H1 (cell line): ENCODE data around the gene LHX5. TPM values are rescaled to one million over a fixed set of nuclear protein-coding genes. Genes with fewer than 3 reads are reported as not detected.
A peak's percentile ranks its signal among the peaks of the same experiment; 100 is the strongest.

Source experiments
- ASH2L ChIP-seq: fragments of 200-600, 300-600 bp; sonication (generic); IDR thresholded peaks from one replicate; pipeline ENCODE4 v1.7.1; 2017; ENCODE audit warnings: low read length
- BRCA1 ChIP-seq: IDR thresholded peaks from 2 replicates; pipeline ENCODE4 v1.6.1; 2012; ENCODE audit warnings: low read depth, low read length, improper control_type of control experiment
- CBX8 ChIP-seq: fragments of 300-800, 300-1000 bp; sonication (generic); IDR thresholded peaks from 2 replicates; pipeline ENCODE4 v1.7.1; 2016; ENCODE audit warnings: low read depth, low read length, borderline replicate concordance
- CEBPB ChIP-seq: IDR thresholded peaks from 2 replicates; pipeline ENCODE4 v1.6.1; 2012; ENCODE audit warnings: low read depth, low read length
- CHD2 ChIP-seq: IDR thresholded peaks from 2 replicates; pipeline ENCODE4 v1.6.1; 2012; ENCODE audit warnings: low read length, improper control_type of control experiment
- CTBP2 ChIP-seq: IDR thresholded peaks from 2 replicates; pipeline ENCODE4 v1.7.0; 2011; ENCODE audit warnings: borderline replicate concordance, mild to moderate bottlenecking, moderate library complexity, mixed read lengths, low read length; ENCODE audit not compliant: insufficient read depth, insufficient read length
- EZH2 ChIP-seq: fragments of 200-600 bp; sonication (generic); IDR thresholded peaks from 2 replicates; pipeline ENCODE4 v1.7.1; 2012; ENCODE audit warnings: low read depth, mild to moderate bottlenecking, moderate library complexity, low read length, inconsistent platforms; ENCODE audit not compliant: severe bottlenecking
- PHF8 ChIP-seq: fragments of 200-600 bp; sonication (generic); conservative IDR thresholded peaks from 2 replicates; pipeline ENCODE4 v1.7.1; 2012; ENCODE audit warnings: low read depth, mild to moderate bottlenecking, inconsistent platforms, low read length, moderate library complexity
- POLR2AphosphoS5 ChIP-seq: IDR thresholded peaks from 2 replicates; pipeline ENCODE4 v1.6.1; 2011; ENCODE audit warnings: low read depth, low read length
- RBBP5 ChIP-seq: IDR thresholded peaks from 2 replicates; pipeline ENCODE4 v1.7.1; 2012; ENCODE audit warnings: low read depth, mild to moderate bottlenecking, inconsistent platforms, low read length, moderate library complexity, borderline replicate concordance
- RFX5 ChIP-seq: IDR thresholded peaks from 2 replicates; pipeline ENCODE4 v1.6.1; 2011; ENCODE audit warnings: low read depth, low read length, improper control_type of control experiment, borderline replicate concordance
- RNF2 ChIP-seq: fragments of 200-900, 300-1000 bp; sonication (generic); IDR thresholded peaks from 2 replicates; pipeline ENCODE4 v1.7.1; 2016; ENCODE audit warnings: borderline replicate concordance, low read depth, mild to moderate bottlenecking, antibody characterized with exemption, low read length; ENCODE audit not compliant: poor library complexity, severe bottlenecking; ENCODE audit errors: missing control alignments
- RXRA ChIP-seq: IDR thresholded peaks from 2 replicates; pipeline ENCODE4 v1.6.1; 2011; ENCODE audit warnings: low read depth, mild to moderate bottlenecking, low read length, moderate library complexity; ENCODE audit not compliant: insufficient read depth
- SUZ12 ChIP-seq: fragments of 200-600 bp; sonication (generic); IDR thresholded peaks from 2 replicates; pipeline ENCODE4 v1.6.1; 2012; ENCODE audit warnings: mild to moderate bottlenecking, inconsistent platforms, low read length, moderate library complexity, mixed read lengths
- TAF1 ChIP-seq: IDR thresholded peaks from 2 replicates; pipeline ENCODE4 v1.6.1; 2011; ENCODE audit warnings: mild to moderate bottlenecking, low read depth, low read length
- TBP ChIP-seq: IDR thresholded peaks from 2 replicates; pipeline ENCODE4 v1.6.1; 2011; ENCODE audit warnings: low read depth, low read length, improper control_type of control experiment
- TCF12 ChIP-seq: IDR thresholded peaks from 2 replicates; pipeline ENCODE4 v1.6.1; 2011; ENCODE audit warnings: low read depth, mild to moderate bottlenecking, low read length
- ZNF274 ChIP-seq: IDR thresholded peaks from 2 replicates; pipeline ENCODE4 v1.7.0; 2012; ENCODE audit warnings: low read length, borderline replicate concordance; ENCODE audit errors: extremely low read depth
- polyA plus RNA-seq, 7 experiments: library from polyadenylated mRNA; depleted of rRNA in 3 of 7; stranded (reverse) in 5 of 7; unstranded in 2 of 7; fragments of >200 nt in 5 of 7; fragments of 200-250 nt in 2 of 7; gene quantifications; 1 replicate in 5 of 7; 2 replicates in 1 of 7; 4 replicates in 1 of 7; pipeline versions ENCODE4 v1.2.1 to v1.2.3, GENCODE V29; 2011 to 2013; ENCODE audit warnings: missing spikeins in 2 of 7, mixed read lengths in 2 of 7
- total RNA-seq: library from RNA; stranded (reverse); fragmentation: NEBNext Ultra II Directional; extraction: Animal tissue kit (Norgen Biotek cat#: 25700); gene quantifications from 2 replicates; pipeline ENCODE4 v1.2.1, GENCODE V29; 2021
- TF ChIP-seq, protein P1 (sequence below), 3 experiments: IDR thresholded peaks; 1 replicate in 2 of 3; 2 replicates in 1 of 3; pipeline versions ENCODE4 v1.5.1 to v1.6.1; 2011; ENCODE audit warnings: low read length in 3 of 3, mild to moderate bottlenecking in 3 of 3, inconsistent platforms in 2 of 3, low read depth in 1 of 3, moderate library complexity in 1 of 3; ENCODE audit not compliant: insufficient read depth in 1 of 3; ENCODE audit errors: control extremely low read depth in 1 of 3
- TF ChIP-seq, protein P2 (sequence below): IDR thresholded peaks from 2 replicates; pipeline ENCODE4 v1.6.1; 2012; ENCODE audit warnings: inconsistent platforms
- TF ChIP-seq, protein P3 (sequence below): IDR thresholded peaks from 2 replicates; pipeline ENCODE4 v1.6.1; 2011; ENCODE audit warnings: low read depth, mild to moderate bottlenecking, low read length; ENCODE audit not compliant: insufficient read depth

The LHX5 gene
- total and polyA plus RNA-seq, 2 of the 8 experiments (the other 6 are each of a cell fraction or from before 2014, with no cell fraction given): 0.47 to 1.1 TPM

DNA sequence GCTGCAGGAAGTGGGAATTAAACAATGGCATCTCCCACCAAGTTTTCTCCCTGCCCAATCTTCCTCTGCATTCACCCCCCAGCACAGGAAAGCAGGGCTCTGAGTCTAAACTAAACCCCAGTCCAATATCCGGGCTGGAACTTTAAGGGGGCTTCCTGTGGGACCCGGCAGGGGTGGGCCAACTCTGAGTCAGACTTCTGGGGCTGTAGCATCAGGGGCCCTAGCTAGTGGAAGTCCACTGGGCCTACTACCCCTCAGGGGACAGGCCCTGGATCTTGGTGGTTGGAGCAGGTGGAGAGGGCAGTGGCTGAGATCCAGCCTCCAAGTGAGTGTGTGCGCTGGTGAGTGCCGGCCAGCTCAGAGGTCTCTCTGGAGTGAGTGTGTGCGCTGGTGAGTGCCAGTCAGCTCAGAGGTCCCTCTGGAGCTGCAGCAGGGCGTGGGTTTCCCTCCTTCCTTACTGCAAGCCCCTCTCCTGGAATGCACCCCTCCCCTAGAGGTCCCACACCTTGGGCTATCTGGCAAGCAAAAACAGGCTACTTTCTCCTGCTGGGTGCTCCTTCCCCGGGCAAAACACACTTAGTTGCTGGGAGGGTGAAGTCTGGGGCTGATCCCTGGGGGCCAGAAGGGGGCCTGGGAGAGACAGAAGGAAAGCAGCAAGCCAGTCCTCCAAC, 5.6 kb upstream of the LHX5 start (continued):
- TF ChIP-seq, protein P1, sequence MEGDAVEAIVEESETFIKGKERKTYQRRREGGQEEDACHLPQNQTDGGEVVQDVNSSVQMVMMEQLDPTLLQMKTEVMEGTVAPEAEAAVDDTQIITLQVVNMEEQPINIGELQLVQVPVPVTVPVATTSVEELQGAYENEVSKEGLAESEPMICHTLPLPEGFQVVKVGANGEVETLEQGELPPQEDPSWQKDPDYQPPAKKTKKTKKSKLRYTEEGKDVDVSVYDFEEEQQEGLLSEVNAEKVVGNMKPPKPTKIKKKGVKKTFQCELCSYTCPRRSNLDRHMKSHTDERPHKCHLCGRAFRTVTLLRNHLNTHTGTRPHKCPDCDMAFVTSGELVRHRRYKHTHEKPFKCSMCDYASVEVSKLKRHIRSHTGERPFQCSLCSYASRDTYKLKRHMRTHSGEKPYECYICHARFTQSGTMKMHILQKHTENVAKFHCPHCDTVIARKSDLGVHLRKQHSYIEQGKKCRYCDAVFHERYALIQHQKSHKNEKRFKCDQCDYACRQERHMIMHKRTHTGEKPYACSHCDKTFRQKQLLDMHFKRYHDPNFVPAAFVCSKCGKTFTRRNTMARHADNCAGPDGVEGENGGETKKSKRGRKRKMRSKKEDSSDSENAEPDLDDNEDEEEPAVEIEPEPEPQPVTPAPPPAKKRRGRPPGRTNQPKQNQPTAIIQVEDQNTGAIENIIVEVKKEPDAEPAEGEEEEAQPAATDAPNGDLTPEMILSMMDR (IDR thresholded peaks at IDR 0.05; ENCODE audit: control extremely low read depth in 1 of 3, insufficient read depth in 1 of 3, low read depth in 1 of 3, low read length in 3 of 3): peak in 1 of 3 experiments; percentile 11; a peak in 1 of 4 replicates
- TF ChIP-seq CHD2 (no peak), CEBPB (no peak), RFX5 (no peak), RXRA (no peak), PHF8 (no peak), BRCA1 (no peak), TBP (no peak), TCF12 (no peak), RBBP5 (0 out of 2 replicates have a peak, but pooled peaks have one; percentile 16), SUZ12 (peak; percentile 93), EZH2 (no peak), ASH2L (peak; percentile 94), CBX8 (no peak), POLR2AphosphoS5 (no peak), ZNF274 (no peak), CTBP2 (peak; percentile 100), TAF1 (no peak), RNF2 (no peak)
- TF ChIP-seq, protein P2, sequence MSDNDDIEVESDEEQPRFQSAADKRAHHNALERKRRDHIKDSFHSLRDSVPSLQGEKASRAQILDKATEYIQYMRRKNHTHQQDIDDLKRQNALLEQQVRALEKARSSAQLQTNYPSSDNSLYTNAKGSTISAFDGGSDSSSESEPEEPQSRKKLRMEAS: peak; percentile 44; the same call in 1 of the 2 replicates
- TF ChIP-seq, protein P3, sequence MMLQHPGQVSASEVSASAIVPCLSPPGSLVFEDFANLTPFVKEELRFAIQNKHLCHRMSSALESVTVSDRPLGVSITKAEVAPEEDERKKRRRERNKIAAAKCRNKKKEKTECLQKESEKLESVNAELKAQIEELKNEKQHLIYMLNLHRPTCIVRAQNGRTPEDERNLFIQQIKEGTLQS: no peak
